SK-N-SH (cell line): ENCODE data around the gene CASD1. TPM values are rescaled to one million over a fixed set of nuclear protein-coding genes. Genes with fewer than 3 reads are reported as not detected.

Experiments used
- CTCF ChIA-PET: fragments of 300-600, 350-600 bp; formaldehyde crosslinking; extraction: SDS; loops from one replicate; lab custom pipeline; 2021; lab: Yijun Ruan, JAX
- POLR2A ChIA-PET: fragments of 350-600 bp; sonication (Branson Sonifier 250); formaldehyde crosslinking; extraction: SDS; loops from one replicate; lab custom pipeline; 2020; ENCODE audit warnings: antibody characterized with exemption, inconsistent platforms; lab: Yijun Ruan, JAX
- DNase-seq: peaks from one replicate; pipeline ENCODE4 v3.0.0; 2012
- H2AFZ ChIP-seq: fragments of 200-600 bp; sonication (generic); 2 replicates; pipeline ENCODE4 v1.8.1; 2016; ENCODE audit warnings: antibody characterized with exemption, mild to moderate bottlenecking, low read depth
- H3F3A ChIP-seq: fragments of 200-600 bp; sonication (generic); replicated peaks from 2 replicates; pipeline ENCODE3; 2016; ENCODE audit warnings: antibody characterized with exemption, mild to moderate bottlenecking; ENCODE audit not compliant: insufficient read depth
- H3K27ac ChIP-seq, 2 experiments: fragments of 200-500 bp in 1 of 2; fragments of 200-600 bp in 1 of 2; sonication (Bioruptor generic) in 1 of 2; sonication (generic), shearing (Covaris generic) in 1 of 2; 2 replicates each; pipeline versions ENCODE4 v1.5.1 to v1.6.1; 2014 to 2016; ENCODE audit warnings: low read depth in 2 of 2, inconsistent platforms in 1 of 2, low read length in 1 of 2, mild to moderate bottlenecking in 1 of 2, mixed read lengths in 1 of 2
- H3K27me3 ChIP-seq: fragments of 200-600 bp; sonication (generic), shearing (Covaris generic); 2 replicates; pipeline ENCODE4 v1.6.1; 2016; ENCODE audit warnings: mixed run types; ENCODE audit not compliant: insufficient read depth
- H3K36me3 ChIP-seq, 2 experiments: fragments of 200-500 bp in 1 of 2; fragments of 200-600 bp in 1 of 2; sonication (Bioruptor generic) in 1 of 2; sonication (generic) in 1 of 2; replicated peaks in 1 of 2; 2 replicates each; pipeline versions ENCODE3 to v1.5.1; 2014 to 2016; ENCODE audit warnings: low read length in 1 of 2, mild to moderate bottlenecking in 1 of 2; ENCODE audit not compliant: insufficient read depth in 2 of 2, control insufficient read depth in 1 of 2
- H3K4me1 ChIP-seq, 2 experiments: fragments of 200-500 bp in 1 of 2; fragments of 200-600 bp in 1 of 2; sonication (Bioruptor generic) in 1 of 2; sonication (generic), shearing (Covaris generic) in 1 of 2; 2 replicates each; pipeline versions ENCODE4 v1.5.1 to v1.6.1; 2014 to 2016; ENCODE audit warnings: low read depth in 1 of 2, low read length in 1 of 2, mixed run types in 1 of 2; ENCODE audit not compliant: insufficient read depth in 2 of 2, control insufficient read depth in 1 of 2
- H3K4me2 ChIP-seq: fragments of 200-600 bp; sonication (generic), shearing (Covaris generic); 2 replicates; pipeline ENCODE4 v1.6.1; 2017; ENCODE audit warnings: mixed run types
- H3K4me3 ChIP-seq, 2 experiments: fragments of 200-500 bp in 1 of 2; fragments of 200-600 bp in 1 of 2; sonication (Bioruptor generic) in 1 of 2; sonication (generic), shearing (Covaris generic) in 1 of 2; 2 replicates each; pipeline versions ENCODE4 v1.5.1 to v1.8.1; 2014 to 2016; ENCODE audit warnings: low read depth in 2 of 2, inconsistent platforms in 1 of 2, low read length in 1 of 2, mild to moderate bottlenecking in 1 of 2, mixed read lengths in 1 of 2, moderate library complexity in 1 of 2
- H3K79me2 ChIP-seq: fragments of 200-600 bp; sonication (generic); 2 replicates; pipeline ENCODE4 v1.8.1; 2017; ENCODE audit warnings: mild to moderate bottlenecking; ENCODE audit not compliant: insufficient read depth
- H3K9ac ChIP-seq: fragments of 200-600 bp; sonication (generic); 2 replicates; pipeline ENCODE4 v1.6.1; 2017; ENCODE audit warnings: mixed run types
- H3K9me2 ChIP-seq: fragments of 200-600 bp; sonication (generic); 2 replicates; pipeline ENCODE4 v1.6.1; 2017; ENCODE audit warnings: mixed run types
- H3K9me3 ChIP-seq: fragments of 200-600 bp; sonication (generic); 2 replicates; pipeline ENCODE4 v1.6.1; 2017; ENCODE audit warnings: mixed run types, mild to moderate bottlenecking, moderate library complexity
- H4K20me1 ChIP-seq: fragments of 200-600 bp; sonication (generic); 2 replicates; pipeline ENCODE4 v1.6.1; 2017; ENCODE audit warnings: mild to moderate bottlenecking, mixed run types; ENCODE audit not compliant: insufficient read depth
- CTCF ChIP-seq: fragments of 200-600 bp; sonication (generic); IDR thresholded peaks from 2 replicates; pipeline ENCODE4 v1.6.1; 2017; ENCODE audit warnings: antibody characterized with exemption, mild to moderate bottlenecking, moderate library complexity
- EP300 ChIP-seq, 2 experiments: IDR thresholded peaks; 2 replicates each; pipeline versions ENCODE4 v1.4.0 to v1.6.1; 2012; ENCODE audit warnings: borderline replicate concordance in 1 of 2, low read depth in 1 of 2, low read length in 1 of 2
- FOSL2 ChIP-seq: IDR thresholded peaks from 2 replicates; pipeline ENCODE4 v1.4.0; 2012; ENCODE audit warnings: low read depth, mild to moderate bottlenecking, moderate library complexity, borderline replicate concordance
- FOXJ3 ChIP-seq: sonication (generic); formaldehyde crosslinking; IDR thresholded peaks from 2 replicates; pipeline ENCODE4 v1.5.1; 2020; ENCODE audit warnings: mild to moderate bottlenecking, missing genetic modification reagents
- GATA2 ChIP-seq: sonication (generic); formaldehyde crosslinking; IDR thresholded peaks from 2 replicates; pipeline ENCODE4 v1.5.0; 2020; ENCODE audit warnings: mild to moderate bottlenecking, missing genetic modification reagents
- IRF3 ChIP-seq: fragments of 150-350 bp; IDR thresholded peaks from 2 replicates; pipeline ENCODE4 v1.6.1; 2016; ENCODE audit warnings: mild to moderate bottlenecking, low read depth, low read length
- MAX ChIP-seq: IDR thresholded peaks from 2 replicates; pipeline ENCODE4 v1.4.0; 2012; ENCODE audit warnings: low read depth
- MEF2A ChIP-seq: IDR thresholded peaks from 2 replicates; pipeline ENCODE4 v1.4.0; 2012; ENCODE audit warnings: low read depth, borderline replicate concordance
- MXI1 ChIP-seq: IDR thresholded peaks from 2 replicates; pipeline ENCODE4 v1.6.1; 2012; ENCODE audit warnings: mild to moderate bottlenecking, low read depth, low read length, improper control_type of control experiment
- NFIC ChIP-seq: IDR thresholded peaks from 2 replicates; pipeline ENCODE4 v1.4.0; 2012; ENCODE audit warnings: borderline replicate concordance
- NRF1 ChIP-seq: IDR thresholded peaks from 2 replicates; pipeline ENCODE4 v1.6.1; 2012; ENCODE audit warnings: low read depth, mild to moderate bottlenecking, low read length
- POLR2AphosphoS5 ChIP-seq: IDR thresholded peaks from 2 replicates; pipeline ENCODE4 v1.6.1; 2012; ENCODE audit warnings: low read depth, low read length
- RCOR1 ChIP-seq: fragments of 150-350 bp; IDR thresholded peaks from 2 replicates; pipeline ENCODE4 v1.6.1; 2017; ENCODE audit warnings: antibody characterized with exemption, low read length
- RXRA ChIP-seq: IDR thresholded peaks from 2 replicates; pipeline ENCODE4 v1.4.0; 2012; ENCODE audit warnings: low read depth, mild to moderate bottlenecking, borderline replicate concordance
- TEAD4 ChIP-seq: IDR thresholded peaks from 2 replicates; pipeline ENCODE4 v1.4.0; 2012; ENCODE audit warnings: mild to moderate bottlenecking, borderline replicate concordance; ENCODE audit not compliant: insufficient read depth
- USF2 ChIP-seq: fragments of 150-350 bp; IDR thresholded peaks from 2 replicates; pipeline ENCODE4 v1.6.1; 2017; ENCODE audit warnings: antibody characterized with exemption, low read length, low read depth, borderline replicate concordance
- YY1 ChIP-seq: IDR thresholded peaks from 2 replicates; pipeline ENCODE4 v1.4.0; 2012; ENCODE audit warnings: low read depth, mild to moderate bottlenecking
- ZBTB33 ChIP-seq: IDR thresholded peaks from 2 replicates; pipeline ENCODE4 v1.4.0; 2012; ENCODE audit warnings: low read depth, borderline replicate concordance
- WGBS: methylation state at CpG from one replicate; pipeline ENCODE4 v1.1.6; 2017; ENCODE audit warnings: low lambda C conversion rate; 5-methylcytosine and 5-hydroxymethylcytosine counted together
- polyA plus RNA-seq, 3 experiments: library from polyadenylated mRNA; depleted of rRNA; stranded (reverse); fragments of >200 nt; gene quantifications; 2 replicates each; pipeline ENCODE4 v1.2.3, GENCODE V29; 2012

CASD1 gene
- polyA plus RNA-seq, 1 of the 3 experiments (the other 2 are of a cell fraction), result 8.5 TPM

- Histone ChIP-seq H3K4me2 (no peak overlapping the region), H3K9ac (no peak overlapping the region), H3K4me3 (no peak overlapping the region), H3K79me2 (no peaks in the 10 kb centered on the region), H3K27me3 (no peaks in the 10 kb centered on the region), H2AFZ (no peak overlapping the region), H3F3A (peaks cover 5% of the 10 kb centered on the region), H3K36me3 (peaks cover 53 to 89% of the 10 kb centered on the region in 2 experiments), H3K9me2 (no peaks in the 10 kb centered on the region), H3K4me1 (no peaks in the 10 kb centered on the region; a peak in 1 of 4 replicates), H4K20me1 (no peaks in the 10 kb centered on the region)
- ChIA-PET CTCF (no interaction called here), POLR2A (no interaction called here)
- 94% methylated on average over 2 of the region's 2 CpGs for WGBS
- TF ChIP-seq ZBTB33, result no peak
- no peak for TF ChIP-seq NRF1
- TF ChIP-seq GATA2 (CRISPR knock-in tag), result no peak
- TF ChIP-seq USF2, result no peak
- no peak for TF ChIP-seq NFIC
- TF ChIP-seq MXI1, result no peak
- TF ChIP-seq TEAD4, result no peak
- TF ChIP-seq MAX, result no peak
- no peak for TF ChIP-seq MEF2A
- TF ChIP-seq YY1, result no peak
- TF ChIP-seq RXRA, result no peak
- TF ChIP-seq EP300 (IDR thresholded peaks at IDR 0.05; ENCODE audit: borderline replicate concordance in 1 of 2, low read depth in 1 of 2, low read length in 1 of 2), result no peak
- TF ChIP-seq IRF3, result no peak
- no peak for TF ChIP-seq FOXJ3 (CRISPR knock-in tag)
- no peak for TF ChIP-seq FOSL2
- no peak for TF ChIP-seq CTCF
- TF ChIP-seq POLR2AphosphoS5, result no peak
- no peak for TF ChIP-seq RCOR1
- TF ChIP-seq, all 33 proteins: peak for 0
- no peak for DNase-seq
- H3K9me3 ChIP-seq, result no peaks in the 10 kb centered on the region
- H3K27ac ChIP-seq, result no peak overlapping the region
Measured at GRCh38 chr7:94532676-94533075, 23.1 kb downstream of the CASD1 start.
